ENCODE results near the gene ATP9B.

The ATP9B gene

DNA sequence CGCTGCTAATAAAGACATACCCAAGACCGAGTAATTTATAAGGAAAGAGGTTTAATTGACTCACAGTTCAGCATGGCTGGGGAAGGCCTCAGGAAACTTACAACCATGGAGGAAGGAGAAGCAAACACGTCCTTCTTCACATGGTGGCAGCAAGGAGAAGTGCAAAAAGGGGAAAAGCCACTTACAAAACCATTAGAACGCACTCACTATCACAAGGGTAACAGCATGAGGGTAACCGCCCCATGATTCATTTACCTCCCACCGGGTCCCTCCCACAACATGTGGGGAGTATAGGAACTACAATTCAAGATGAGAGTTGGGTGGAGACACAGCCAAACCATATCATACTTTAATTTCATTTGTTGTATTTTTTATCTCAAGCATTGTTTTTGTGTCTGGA, 67.5 kb downstream of the ATP9B start:
- in situ Hi-C loops (cut with MboI; ENCODE audit: low pct_unique_long_range_greater_than_20kb, low sequenced_read_pairs, unreplicated experiment), result no loop called here
- no peak for DNase-seq (ENCODE audit: low spot score)
- no peak for TF ChIP-seq CTCF (IDR thresholded peaks at IDR 0.05; ENCODE audit: extremely low read depth, insufficient read depth, missing control alignments)

GRCh38 chr18:79139206-79139605, 70.0 kb downstream of the ATP9B start:
- DNase-seq (ENCODE audit: low spot score), result no peak
- in situ Hi-C loops (cut with MboI; ENCODE audit: low pct_unique_long_range_greater_than_20kb, low sequenced_read_pairs, unreplicated experiment), result no loop called here
- no peak for TF ChIP-seq CTCF (IDR thresholded peaks at IDR 0.05; ENCODE audit: extremely low read depth, insufficient read depth, missing control alignments)

DNA sequence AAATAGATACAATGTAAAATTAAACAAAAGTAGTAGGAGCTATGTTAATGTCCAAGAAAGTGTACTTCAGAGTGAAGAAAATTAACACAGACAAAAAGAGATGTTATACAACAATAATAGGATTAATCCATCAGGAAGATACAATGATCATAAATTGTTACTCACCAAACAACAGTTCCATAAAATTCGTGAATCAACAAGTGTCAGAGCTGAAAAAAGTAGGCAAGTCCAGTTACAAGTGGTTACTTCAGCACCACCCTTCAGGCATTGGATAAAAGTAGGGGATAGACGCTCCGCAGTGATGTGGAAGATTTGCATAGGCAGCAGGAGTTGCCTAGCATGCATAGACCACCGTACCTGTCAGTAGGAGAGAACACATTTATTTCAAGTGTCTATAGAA, 77.8 kb downstream of the ATP9B start:
- in situ Hi-C loops (cut with MboI; ENCODE audit: low pct_unique_long_range_greater_than_20kb, low sequenced_read_pairs, unreplicated experiment), result no loop called here
- TF ChIP-seq CTCF (IDR thresholded peaks at IDR 0.05; ENCODE audit: extremely low read depth, insufficient read depth, missing control alignments), result no peak

GRCh38 chr18:79151191-79151590, 82.0 kb downstream of the ATP9B start:
- TF ChIP-seq CTCF (IDR thresholded peaks at IDR 0.05; ENCODE audit: extremely low read depth, insufficient read depth, missing control alignments), result no peak
- no peak for DNase-seq (ENCODE audit: low spot score)
- in situ Hi-C loops (cut with MboI; ENCODE audit: low pct_unique_long_range_greater_than_20kb, low sequenced_read_pairs, unreplicated experiment), result no loop called here

More for the DNA sequence above, 77.8 kb downstream of the ATP9B start:
- DNase-seq (ENCODE audit: low spot score), result no peak

- TF ChIP-seq CTCF (IDR thresholded peaks at IDR 0.05; ENCODE audit: extremely low read depth, insufficient read depth, missing control alignments), result no peak
- in situ Hi-C loops (cut with MboI; ENCODE audit: low pct_unique_long_range_greater_than_20kb, low sequenced_read_pairs, unreplicated experiment), result no loop called here
- no peak for DNase-seq (ENCODE audit: low spot score)
Observed at GRCh38 chr18:79156327-79156726, 87.1 kb downstream of the ATP9B start.

GRCh38 chr18:79164706-79165105, 95.5 kb downstream of the ATP9B start:
- no peak for DNase-seq (ENCODE audit: low spot score)
- TF ChIP-seq CTCF (IDR thresholded peaks at IDR 0.05; ENCODE audit: extremely low read depth, insufficient read depth, missing control alignments), result no peak
- in situ Hi-C loops (cut with MboI; ENCODE audit: low pct_unique_long_range_greater_than_20kb, low sequenced_read_pairs, unreplicated experiment), result no loop called here

- TF ChIP-seq CTCF (IDR thresholded peaks at IDR 0.05; ENCODE audit: extremely low read depth, insufficient read depth, missing control alignments), result no peak
- in situ Hi-C loops (cut with MboI; ENCODE audit: low pct_unique_long_range_greater_than_20kb, low sequenced_read_pairs, unreplicated experiment), result no loop called here
- DNase-seq (ENCODE audit: low spot score), result no peak
Observed at GRCh38 chr18:79166702-79167101, 97.5 kb downstream of the ATP9B start.

Data from GM13977 (cell line).